RWPE2 (cell line): ENCODE measurements around the gene UNC79.
"Not testable (repeated sequence)": the region's sequence is repeated elsewhere in the genome, so short reads cannot be mapped to it uniquely, and the experiment has no call there.

Experiments used
- ATAC-seq: fragments of 200-7000 bp; cut with Tn5 transposase; 3 replicates; pipeline ENCODE4 v1.9.1; 2021; ENCODE audit warnings: low read depth
- DNase-seq: peaks from one replicate; pipeline ENCODE4 v3.0.0-alpha.2; 2020; ENCODE audit warnings: low spot score
- H3K27ac ChIP-seq: fragments of 450-650 bp; 2 replicates; pipeline ENCODE4 v1.5.1; 2017; ENCODE audit warnings: mild to moderate bottlenecking; ENCODE audit not compliant: poor library complexity, severe bottlenecking
- H3K27me3 ChIP-seq: fragments of 250-450 bp; sonication (Bioruptor Pico); 2 replicates; pipeline ENCODE4 v1.5.1; 2021; ENCODE audit warnings: mild to moderate bottlenecking, moderate library complexity; ENCODE audit not compliant: insufficient read depth, poor library complexity, severe bottlenecking
- H3K36me3 ChIP-seq: fragments of 250-450 bp; sonication (Bioruptor Pico); 2 replicates; pipeline ENCODE4 v1.5.1; 2020; ENCODE audit warnings: low read depth, mild to moderate bottlenecking, moderate library complexity
- H3K4me1 ChIP-seq: fragments of 250-450 bp; sonication (Bioruptor Pico); 2 replicates; pipeline ENCODE4 v1.5.1; 2021; ENCODE audit warnings: mild to moderate bottlenecking, moderate library complexity; ENCODE audit not compliant: insufficient read depth, poor library complexity, severe bottlenecking
- H3K4me3 ChIP-seq: fragments of 250-450 bp; sonication (Bioruptor Pico); 2 replicates; pipeline ENCODE4 v1.5.1; 2021; ENCODE audit warnings: mild to moderate bottlenecking, moderate library complexity; ENCODE audit not compliant: severe bottlenecking
- H3K9me3 ChIP-seq: fragments of 250-450 bp; sonication (Bioruptor Pico); 2 replicates; pipeline ENCODE4 v1.5.1; 2021; ENCODE audit warnings: mild to moderate bottlenecking, moderate library complexity; ENCODE audit not compliant: severe bottlenecking
- TF ChIP-seq, protein P1 (sequence below): fragments of 450-650 bp; IDR thresholded peaks from one replicate; pipeline ENCODE4 v1.5.1; 2017; ENCODE audit warnings: mild to moderate bottlenecking, moderate library complexity; ENCODE audit not compliant: poor library complexity, severe bottlenecking

The UNC79 gene

DNA sequence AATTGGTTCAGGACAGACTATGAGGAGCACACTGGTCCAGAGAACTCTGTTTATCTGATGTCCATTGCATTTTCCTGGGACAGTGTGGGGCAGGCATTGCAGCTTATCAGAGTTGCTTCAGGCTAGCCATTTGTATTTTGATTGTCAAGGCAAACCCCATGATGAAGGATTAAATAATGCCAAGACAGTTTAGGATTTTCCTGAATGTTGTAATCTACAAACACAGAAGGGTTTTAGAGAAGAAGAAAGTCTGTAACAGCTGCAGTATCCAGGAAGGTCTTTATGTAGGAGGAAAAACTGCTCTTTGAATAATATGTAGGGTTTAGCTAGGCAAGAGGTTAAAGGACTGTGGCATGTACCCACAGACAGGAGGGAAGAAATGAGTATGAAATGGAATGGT is 32.2 kb upstream of the UNC79 start:
- no peaks in the 10 kb centered on the region for H3K36me3 ChIP-seq
- DNase-seq (no peak), ATAC-seq (no peak)
- H3K4me1 ChIP-seq, result no peaks in the 10 kb centered on the region
- H3K27ac ChIP-seq, result no peak overlapping the region
- TF ChIP-seq, protein P1, sequence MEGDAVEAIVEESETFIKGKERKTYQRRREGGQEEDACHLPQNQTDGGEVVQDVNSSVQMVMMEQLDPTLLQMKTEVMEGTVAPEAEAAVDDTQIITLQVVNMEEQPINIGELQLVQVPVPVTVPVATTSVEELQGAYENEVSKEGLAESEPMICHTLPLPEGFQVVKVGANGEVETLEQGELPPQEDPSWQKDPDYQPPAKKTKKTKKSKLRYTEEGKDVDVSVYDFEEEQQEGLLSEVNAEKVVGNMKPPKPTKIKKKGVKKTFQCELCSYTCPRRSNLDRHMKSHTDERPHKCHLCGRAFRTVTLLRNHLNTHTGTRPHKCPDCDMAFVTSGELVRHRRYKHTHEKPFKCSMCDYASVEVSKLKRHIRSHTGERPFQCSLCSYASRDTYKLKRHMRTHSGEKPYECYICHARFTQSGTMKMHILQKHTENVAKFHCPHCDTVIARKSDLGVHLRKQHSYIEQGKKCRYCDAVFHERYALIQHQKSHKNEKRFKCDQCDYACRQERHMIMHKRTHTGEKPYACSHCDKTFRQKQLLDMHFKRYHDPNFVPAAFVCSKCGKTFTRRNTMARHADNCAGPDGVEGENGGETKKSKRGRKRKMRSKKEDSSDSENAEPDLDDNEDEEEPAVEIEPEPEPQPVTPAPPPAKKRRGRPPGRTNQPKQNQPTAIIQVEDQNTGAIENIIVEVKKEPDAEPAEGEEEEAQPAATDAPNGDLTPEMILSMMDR, result no peak
- no peak overlapping the region for H3K4me3 ChIP-seq
- peaks cover 9% of the 10 kb centered on the region for H3K27me3 ChIP-seq
- H3K9me3 ChIP-seq, result no peaks in the 10 kb centered on the region

DNA sequence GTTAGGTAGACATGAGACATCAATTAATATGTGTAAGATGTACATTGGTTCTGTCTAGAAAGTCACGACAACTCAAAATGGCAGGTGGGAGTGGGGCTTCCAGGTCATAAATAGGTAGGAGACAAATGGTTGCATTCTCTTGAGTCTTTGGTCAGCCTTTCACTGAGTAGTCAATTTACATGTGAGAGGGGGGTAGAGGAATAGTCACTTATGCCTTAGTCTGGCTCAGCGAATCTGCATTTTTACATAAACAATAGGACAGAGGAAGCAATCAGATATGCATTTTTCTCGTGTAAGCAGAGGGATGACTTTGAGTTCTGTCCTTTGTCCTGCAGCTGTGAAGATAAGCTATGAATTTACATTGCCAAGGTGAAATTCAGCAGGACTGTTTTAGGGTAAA is 27.8 kb upstream of the UNC79 start:
- no peak overlapping the region for H3K4me3 ChIP-seq
- peaks cover 9% of the 10 kb centered on the region for H3K27me3 ChIP-seq
- no peaks in the 10 kb centered on the region for H3K4me1 ChIP-seq
- TF ChIP-seq, protein P1, result no peak
- no peak overlapping the region for H3K27ac ChIP-seq
- no peak for DNase-seq
- H3K9me3 ChIP-seq, result no peaks in the 10 kb centered on the region
- ATAC-seq, result no peak
- no peaks in the 10 kb centered on the region for H3K36me3 ChIP-seq

DNA sequence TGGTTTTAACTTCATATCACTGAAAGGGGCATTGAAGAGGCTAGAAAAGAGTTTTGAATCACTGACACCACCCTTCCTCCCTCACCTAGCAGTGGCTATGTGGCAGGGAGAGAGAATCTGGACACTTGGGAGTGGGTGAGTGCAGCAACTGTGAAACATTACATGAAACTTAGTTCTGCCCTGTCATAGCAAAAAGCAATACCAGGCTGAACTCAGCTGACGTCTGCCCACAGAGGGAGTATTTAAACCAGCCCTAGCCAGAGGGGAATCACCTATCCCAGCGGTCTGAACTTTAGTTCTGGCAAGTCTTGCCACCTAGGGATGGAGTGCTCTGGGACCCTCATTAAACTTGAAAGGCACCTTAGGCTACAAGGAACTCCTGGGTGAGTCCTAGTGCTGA is 20.7 kb upstream of the UNC79 start:
- Histone ChIP-seq H3K27me3 (no peaks in the 10 kb centered on the region), H3K9me3 (no peaks in the 10 kb centered on the region), H3K4me1 (no peaks in the 10 kb centered on the region), H3K36me3 (no peaks in the 10 kb centered on the region), H3K27ac (no peak overlapping the region), H3K4me3 (no peak overlapping the region)
- DNase-seq, result no peak
- no peak for ATAC-seq
- TF ChIP-seq, protein P1, result no peak

DNA sequence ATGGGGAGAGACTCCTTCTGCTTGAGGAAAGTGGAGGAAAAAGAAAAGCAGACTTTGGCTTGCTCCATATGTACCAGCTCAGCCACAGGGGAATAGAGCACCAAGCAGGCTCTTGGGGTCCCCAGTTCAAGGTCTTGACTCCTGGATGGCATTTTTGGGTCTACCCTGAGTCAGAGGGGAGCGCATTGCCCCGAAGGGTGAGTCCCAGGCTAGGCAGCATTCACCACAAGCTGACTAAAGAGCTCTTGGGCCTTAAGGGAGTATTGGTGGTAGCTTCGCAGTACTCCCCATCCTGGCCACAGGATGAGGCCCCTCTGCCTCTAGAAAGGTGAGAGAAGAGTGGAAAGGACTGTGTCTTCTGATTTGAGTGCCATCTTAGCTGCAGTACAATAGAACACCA is 19.8 kb upstream of the UNC79 start:
- H3K4me1 ChIP-seq, result no peaks in the 10 kb centered on the region
- H3K36me3 ChIP-seq, result no peaks in the 10 kb centered on the region
- no peaks in the 10 kb centered on the region for H3K9me3 ChIP-seq
- no peak overlapping the region for H3K4me3 ChIP-seq
- H3K27ac ChIP-seq, result no peak overlapping the region
- DNase-seq (no peak), ATAC-seq (no peak)
- TF ChIP-seq, protein P1, result no peak
- no peaks in the 10 kb centered on the region for H3K27me3 ChIP-seq

DNA sequence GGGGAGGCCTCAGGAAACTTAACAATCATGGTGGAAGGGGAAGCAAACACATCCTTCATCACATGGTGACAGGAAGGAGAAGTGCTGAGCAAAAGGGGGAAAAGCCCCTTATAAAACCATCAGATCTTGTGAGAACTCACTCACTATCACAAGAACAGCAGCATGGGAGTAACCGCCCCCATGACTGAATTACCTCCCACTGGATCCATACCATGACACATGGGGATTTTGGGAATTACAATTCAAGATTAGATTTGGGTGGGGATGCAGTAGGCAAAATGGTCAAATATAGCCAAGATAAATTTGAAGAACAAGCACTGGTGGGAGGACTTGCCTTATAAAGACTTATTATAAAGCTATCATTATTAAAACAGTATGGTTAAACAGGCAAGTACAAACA is 5.6 kb upstream of the UNC79 start:
- H3K27ac ChIP-seq, H3K4me1 ChIP-seq, H3K36me3 ChIP-seq, ATAC-seq, DNase-seq, H3K9me3 ChIP-seq, H3K4me3 ChIP-seq: not testable (repeated sequence)
- peaks cover 31% of the 10 kb centered on the region for H3K27me3 ChIP-seq
